GM12874 (cell line): ENCODE data around the gene CLRN3.

ENCODE experiments used
- CTCF ChIP-seq: IDR thresholded peaks from 2 replicates; pipeline ENCODE4 v1.5.1; 2011; ENCODE audit warnings: low read depth, mild to moderate bottlenecking, control low read depth, low read length, moderate library complexity; ENCODE audit not compliant: insufficient read depth

CLRN3 gene

GRCh38 chr10:127915324-127915723 is 22.6 kb upstream of the CLRN3 start:
- TF ChIP-seq CTCF = no peak

GRCh38 chr10:127913368-127913759 is 20.6 kb upstream of the CLRN3 start:
- no peak for TF ChIP-seq CTCF

- TF ChIP-seq CTCF = no peak
Measured at GRCh38 chr10:127912607-127913367, 20.0 kb upstream of the CLRN3 start.

- TF ChIP-seq CTCF = no peak
Measured at GRCh38 chr10:127911867-127912257, 19.1 kb upstream of the CLRN3 start.

GRCh38 chr10:127911218-127911866 is 18.6 kb upstream of the CLRN3 start:
- TF ChIP-seq CTCF = no peak

- no peak for TF ChIP-seq CTCF
Measured at GRCh38 chr10:127910464-127910770, 17.7 kb upstream of the CLRN3 start.

- TF ChIP-seq CTCF = no peak
Measured at GRCh38 chr10:127909716-127910463, 17.1 kb upstream of the CLRN3 start.
